DOHH2 (cell line): ENCODE data around the gene ATP2B2.

Source experiments
- H3F3A ChIP-seq: fragments of 200-600 bp; sonication (generic), shearing (Covaris generic); 2 replicates; pipeline ENCODE4 v1.6.0; 2016; ENCODE audit warnings: antibody characterized with exemption, mild to moderate bottlenecking; ENCODE audit not compliant: control insufficient read depth, insufficient read depth
- H3K27ac ChIP-seq: fragments of 200-600 bp; sonication (generic); 2 replicates; pipeline ENCODE4 v1.5.1; 2014; ENCODE audit warnings: low read depth, mild to moderate bottlenecking, low read length, moderate library complexity
- H3K27me3 ChIP-seq: fragments of 200-600 bp; sonication (generic); 2 replicates; pipeline ENCODE4 v1.6.1; 2014; ENCODE audit warnings: mild to moderate bottlenecking, low read length, mixed read lengths; ENCODE audit not compliant: control insufficient read depth
- H3K36me3 ChIP-seq: fragments of 200-600 bp; sonication (generic); 2 replicates; pipeline ENCODE4 v1.6.1; 2014; ENCODE audit warnings: mild to moderate bottlenecking, low read length, moderate library complexity, mixed read lengths; ENCODE audit not compliant: control insufficient read depth
- H3K4me1 ChIP-seq: fragments of 200-600 bp; sonication (generic); 2 replicates; pipeline ENCODE4 v1.6.1; 2014; ENCODE audit warnings: mild to moderate bottlenecking, low read length, mixed read lengths; ENCODE audit not compliant: control insufficient read depth
- H3K4me2 ChIP-seq: fragments of 200-600 bp; sonication (generic); 2 replicates; pipeline ENCODE4 v1.6.0; 2014; ENCODE audit warnings: mild to moderate bottlenecking, low read length, moderate library complexity
- H3K4me3 ChIP-seq: fragments of 200-600 bp; sonication (generic); 2 replicates; pipeline ENCODE4 v1.5.1; 2014; ENCODE audit warnings: mild to moderate bottlenecking, low read length, mixed read lengths
- H3K79me2 ChIP-seq: fragments of 200-600 bp; sonication (generic); 2 replicates; pipeline ENCODE4 v1.6.1; 2014; ENCODE audit warnings: mild to moderate bottlenecking, low read length, mixed read lengths; ENCODE audit not compliant: control insufficient read depth
- H3K9me2 ChIP-seq: fragments of 200-600 bp; sonication (generic); replicated peaks from 2 replicates; pipeline ENCODE4 v1.6.1; 2014; ENCODE audit warnings: mild to moderate bottlenecking, low read length, mixed read lengths; ENCODE audit not compliant: control insufficient read depth
- H3K9me3 ChIP-seq: fragments of 200-600 bp; sonication (generic); 2 replicates; pipeline ENCODE4 v1.6.1; 2014; ENCODE audit warnings: antibody characterized with exemption, low read length, mixed read lengths; ENCODE audit not compliant: control insufficient read depth, insufficient read depth
- H4K20me1 ChIP-seq: fragments of 200-600 bp; sonication (generic); 2 replicates; pipeline ENCODE4 v1.6.0; 2014; ENCODE audit warnings: low read depth, mild to moderate bottlenecking, antibody characterized with exemption, low read length, moderate library complexity; ENCODE audit not compliant: control insufficient read depth, insufficient read depth
- CTCF ChIP-seq: fragments of 200-600 bp; sonication (generic); IDR thresholded peaks from one replicate; pipeline ENCODE4 v1.5.1; 2014; ENCODE audit warnings: antibody characterized with exemption, mild to moderate bottlenecking, low read depth, low read length; ENCODE audit not compliant: poor library complexity, severe bottlenecking
- EZH2phosphoT487 ChIP-seq: fragments of 200-600 bp; sonication (generic); IDR thresholded peaks from 2 replicates; pipeline ENCODE4 v1.6.1; 2017; ENCODE audit warnings: borderline replicate concordance, mild to moderate bottlenecking, antibody characterized with exemption, low read length, moderate library complexity, mixed read lengths

Gene ATP2B2

GRCh38 chr3:10310578-10310977 is 194.8 kb downstream of the ATP2B2 start:
- H3F3A ChIP-seq: peaks cover 9% of the 10 kb centered on the region
- H3K4me2 ChIP-seq: no peak overlapping the region
- H3K9me2 ChIP-seq: no peaks in the 10 kb centered on the region
- TF ChIP-seq CTCF (no peak), EZH2phosphoT487 (no peak)
- H3K9me3 ChIP-seq: no peaks in the 10 kb centered on the region
- 0 out of 2 replicates have a peak, but pooled peaks cover 4% of the 10 kb centered on the region for H4K20me1 ChIP-seq
- H3K36me3 ChIP-seq: peaks cover 72% of the 10 kb centered on the region
- H3K79me2 ChIP-seq: no peaks in the 10 kb centered on the region
- no peak overlapping the region for H3K27ac ChIP-seq
- H3K4me3 ChIP-seq: no peak overlapping the region
- no peaks in the 10 kb centered on the region for H3K27me3 ChIP-seq
- peaks cover 3% of the 10 kb centered on the region; the same call in 1 of the 2 replicates for H3K4me1 ChIP-seq

GRCh38 chr3:10309736-10310135 is 195.7 kb downstream of the ATP2B2 start:
- peaks cover 9% of the 10 kb centered on the region for H3F3A ChIP-seq
- H3K9me2 ChIP-seq: no peaks in the 10 kb centered on the region
- H3K36me3 ChIP-seq: peaks cover 75% of the 10 kb centered on the region
- H3K9me3 ChIP-seq: no peaks in the 10 kb centered on the region
- H3K27ac ChIP-seq: no peak overlapping the region
- peaks cover 3% of the 10 kb centered on the region; the same call in 1 of the 2 replicates for H3K4me1 ChIP-seq
- H3K27me3 ChIP-seq: no peaks in the 10 kb centered on the region
- H4K20me1 ChIP-seq: 0 out of 2 replicates have a peak, but pooled peaks cover 4% of the 10 kb centered on the region
- no peak for TF ChIP-seq CTCF
- no peak for TF ChIP-seq EZH2phosphoT487
- H3K4me2 ChIP-seq: no peak overlapping the region
- no peak overlapping the region for H3K4me3 ChIP-seq
- no peaks in the 10 kb centered on the region for H3K79me2 ChIP-seq

GRCh38 chr3:10308678-10309077 is 196.7 kb downstream of the ATP2B2 start:
- peaks cover 9% of the 10 kb centered on the region for H3F3A ChIP-seq
- no peaks in the 10 kb centered on the region for H3K79me2 ChIP-seq
- H3K4me3 ChIP-seq: no peak overlapping the region
- no peaks in the 10 kb centered on the region for H3K9me3 ChIP-seq
- no peak overlapping the region for H3K27ac ChIP-seq
- 0 out of 2 replicates have a peak, but pooled peaks cover 4% of the 10 kb centered on the region for H4K20me1 ChIP-seq
- H3K27me3 ChIP-seq: no peaks in the 10 kb centered on the region
- no peak overlapping the region for H3K4me2 ChIP-seq
- H3K36me3 ChIP-seq: peaks cover 78% of the 10 kb centered on the region
- H3K9me2 ChIP-seq: no peaks in the 10 kb centered on the region
- TF ChIP-seq EZH2phosphoT487 (no peak), CTCF (no peak)
- peaks cover 3% of the 10 kb centered on the region; the same call in 1 of the 2 replicates for H3K4me1 ChIP-seq
